Measurements from ENCODE around the gene SRRM5. TPM values are rescaled to one million over a fixed set of nuclear protein-coding genes. Genes with fewer than 3 reads are reported as not detected.

The SRRM5 gene
- total and polyA plus RNA-seq, 4 donors: 0.07 to 0.09 (median 0.09) TPM

- WGBS: 91% methylated on average over 6 of the region's 6 CpGs
- H3K27ac ChIP-seq (ENCODE audit: low read depth in 1 of 2, low read length in 2 of 2): no peak overlapping the region
- peaks cover 0 to 4% (median 0%) of the 10 kb centered on the region in 4 donors for H3K9me3 ChIP-seq (ENCODE audit: control insufficient read depth in 4 of 4, low read length in 3 of 4)
- no peak for DNase-seq (ENCODE audit: low spot score)
- H3K9ac ChIP-seq (ENCODE audit: low read depth in 1 of 2, low read length in 2 of 2): no peak overlapping the region
- no peak overlapping the region for H3K4me3 ChIP-seq (ENCODE audit: low read depth in 1 of 3, low read length in 3 of 3)
- H3K4me1 ChIP-seq (ENCODE audit: control insufficient read depth in 4 of 4, insufficient read depth in 4 of 4, low read length in 3 of 4): peaks cover 0 to 4% (median 0%) of the 10 kb centered on the region in 4 donors
- no peak for TF ChIP-seq NR2F2 (IDR thresholded peaks at IDR 0.05)
- TF ChIP-seq GABPA (IDR thresholded peaks at IDR 0.05 in 1 of 2, conservative IDR thresholded peaks at IDR 0.05 in 1 of 2): no peak
- no peak for TF ChIP-seq YY1 (IDR thresholded peaks at IDR 0.05)
- TF ChIP-seq TAF1 (conservative IDR thresholded peaks at IDR 0.05): no peak
- TF ChIP-seq HNF4A (conservative IDR thresholded peaks at IDR 0.05): no peak
- no peak for TF ChIP-seq REST (IDR thresholded peaks at IDR 0.05)
- no peak for TF ChIP-seq FOXA1 (IDR thresholded peaks at IDR 0.05)
- no peak for TF ChIP-seq JUND (IDR thresholded peaks at IDR 0.05)
- no peak for TF ChIP-seq MAX (IDR thresholded peaks at IDR 0.05)
- no peak for TF ChIP-seq RXRA (IDR thresholded peaks at IDR 0.05)
- TF ChIP-seq FOXA2 (IDR thresholded peaks at IDR 0.05): no peak
- no peak for TF ChIP-seq ZBTB33 (IDR thresholded peaks at IDR 0.05)
- no peak for TF ChIP-seq SP1 (IDR thresholded peaks at IDR 0.05)
- H3K36me3 ChIP-seq (ENCODE audit: control insufficient read depth in 4 of 4, insufficient read depth in 3 of 4, low read depth in 1 of 4, low read length in 3 of 4): peaks cover 0 to 3% (median 0%) of the 10 kb centered on the region in 4 donors
- H3K27me3 ChIP-seq (ENCODE audit: control insufficient read depth in 4 of 4, insufficient read depth in 4 of 4, low read length in 3 of 4): no peaks in the 10 kb centered on the region
Observed at GRCh38 chr19:43648633-43649032, 36.7 kb downstream of the SRRM5 start.

GRCh38 chr19:43649514-43649913, 37.6 kb downstream of the SRRM5 start:
- 89% methylated on average over 2 of the region's 2 CpGs for WGBS
- Histone ChIP-seq H3K27ac (ENCODE audit: low read depth in 1 of 2, low read length in 2 of 2) (no peak overlapping the region), H3K27me3 (ENCODE audit: control insufficient read depth in 4 of 4, insufficient read depth in 4 of 4, low read length in 3 of 4) (no peaks in the 10 kb centered on the region), H3K36me3 (ENCODE audit: control insufficient read depth in 4 of 4, insufficient read depth in 3 of 4, low read depth in 1 of 4, low read length in 3 of 4) (peaks cover 0 to 3% (median 0%) of the 10 kb centered on the region in 4 donors), H3K4me1 (ENCODE audit: control insufficient read depth in 4 of 4, insufficient read depth in 4 of 4, low read length in 3 of 4) (peaks cover 0 to 4% (median 0%) of the 10 kb centered on the region in 4 donors), H3K9ac (ENCODE audit: low read depth in 1 of 2, low read length in 2 of 2) (no peak overlapping the region), H3K9me3 (ENCODE audit: control insufficient read depth in 4 of 4, low read length in 3 of 4) (peaks cover 0 to 4% (median 0%) of the 10 kb centered on the region in 4 donors), H3K4me3 (ENCODE audit: low read depth in 1 of 3, low read length in 3 of 3) (no peak overlapping the region)
- DNase-seq (ENCODE audit: low spot score): no peak
- TF ChIP-seq REST (IDR thresholded peaks at IDR 0.05) (no peak), CTCF (IDR thresholded peaks at IDR 0.05; ENCODE audit: low read depth, low read length, missing input control) (no peak), ZBTB33 (IDR thresholded peaks at IDR 0.05) (no peak), ATF3 (IDR thresholded peaks at IDR 0.05) (no peak), JUND (IDR thresholded peaks at IDR 0.05) (no peak), RAD21 (IDR thresholded peaks at IDR 0.05) (no peak), HNF4A (conservative IDR thresholded peaks at IDR 0.05) (no peak), NR2F2 (IDR thresholded peaks at IDR 0.05) (no peak), FOXA2 (IDR thresholded peaks at IDR 0.05) (no peak), MAX (IDR thresholded peaks at IDR 0.05) (no peak), YY1 (IDR thresholded peaks at IDR 0.05) (no peak), GABPA (IDR thresholded peaks at IDR 0.05 in 1 of 2, conservative IDR thresholded peaks at IDR 0.05 in 1 of 2) (no peak), TAF1 (conservative IDR thresholded peaks at IDR 0.05) (no peak), SP1 (IDR thresholded peaks at IDR 0.05) (no peak), HNF4G (IDR thresholded peaks at IDR 0.05) (no peak), RXRA (IDR thresholded peaks at IDR 0.05) (no peak)

All from liver (tissue), 9 donors.